ENCODE results near the gene M6PR. TPM values are rescaled to one million over a fixed set of nuclear protein-coding genes. Genes with fewer than 3 reads are reported as not detected.
"Not testable (repeated sequence)": the region's sequence is repeated elsewhere in the genome, so short reads cannot be mapped to it uniquely, and the experiment has no call there.

The M6PR gene
- total RNA-seq, 1 experiment from 2014 or later, result 292 TPM

GRCh38 chr12:8914716-8915526, 34.5 kb downstream of the M6PR start:
- in situ Hi-C loops (cut with HindIII; ENCODE audit: low sequenced_read_pairs), result no loop called here
- DNase-seq (ENCODE audit: low spot score), result peak; percentile 72

- in situ Hi-C loops (cut with HindIII; ENCODE audit: low sequenced_read_pairs), result not testable (repeated sequence)
- peak; percentile 88 for DNase-seq (ENCODE audit: low spot score)
These were observed 35.3 kb downstream of the M6PR start, which contains the start of gene PHC1 for GRCh38 chr12:8914033-8914715. PHC1 (plus strand) TSS chr12:8914509; CDS start chr12:8917678, 3,169 bp downstream.

GRCh38 chr12:8913702-8914032, 35.8 kb downstream of the M6PR start:
- in situ Hi-C loops (cut with HindIII; ENCODE audit: low sequenced_read_pairs), result no loop called here
- no peak for DNase-seq (ENCODE audit: low spot score)

- in situ Hi-C loops (cut with HindIII; ENCODE audit: low sequenced_read_pairs), result no loop called here
- DNase-seq (ENCODE audit: low spot score), result peak; percentile 59
These were observed 36.5 kb downstream of the M6PR start for GRCh38 chr12:8912914-8913313.

GRCh38 chr12:8911606-8912268, 37.7 kb downstream of the M6PR start:
- in situ Hi-C loops (cut with HindIII; ENCODE audit: low sequenced_read_pairs), result no loop called here
- DNase-seq (ENCODE audit: low spot score), result no peak

- no peak for DNase-seq (ENCODE audit: low spot score)
- in situ Hi-C loops (cut with HindIII; ENCODE audit: low sequenced_read_pairs), result no loop called here
These were observed 39.7 kb downstream of the M6PR start for GRCh38 chr12:8909752-8910151.

- no peak for DNase-seq (ENCODE audit: low spot score)
- in situ Hi-C loops (cut with HindIII; ENCODE audit: low sequenced_read_pairs), result no loop called here
These were observed 41.9 kb downstream of the M6PR start for GRCh38 chr12:8907513-8907912.

GRCh38 chr12:8906266-8907180, 42.9 kb downstream of the M6PR start:
- DNase-seq (ENCODE audit: low spot score), result no peak
- in situ Hi-C loops (cut with HindIII; ENCODE audit: low sequenced_read_pairs), result no loop called here

GRCh38 chr12:8905546-8905945, 43.9 kb downstream of the M6PR start:
- DNase-seq (ENCODE audit: low spot score), result no peak
- in situ Hi-C loops (cut with HindIII; ENCODE audit: low sequenced_read_pairs), result no loop called here

GRCh38 chr12:8904665-8905064, 44.8 kb downstream of the M6PR start:
- in situ Hi-C loops (cut with HindIII; ENCODE audit: low sequenced_read_pairs), result no loop called here

GRCh38 chr12:8903646-8904045, 45.8 kb downstream of the M6PR start:
- in situ Hi-C loops (cut with HindIII; ENCODE audit: low sequenced_read_pairs), result no loop called here
- DNase-seq (ENCODE audit: low spot score), result no peak

More at GRCh38 chr12:8904665-8905064, 44.8 kb downstream of the M6PR start:
- DNase-seq (ENCODE audit: low spot score), result no peak

- in situ Hi-C loops (cut with HindIII; ENCODE audit: low sequenced_read_pairs), result not testable (repeated sequence)
These were observed 46.7 kb downstream of the M6PR start for GRCh38 chr12:8902703-8903102.

GRCh38 chr12:8899830-8900229, 49.6 kb downstream of the M6PR start:
- DNase-seq (ENCODE audit: low spot score), result no peak
- in situ Hi-C loops (cut with HindIII; ENCODE audit: low sequenced_read_pairs), result no loop called here

More at GRCh38 chr12:8902703-8903102, 46.7 kb downstream of the M6PR start:
- not testable (repeated sequence) for DNase-seq (ENCODE audit: low spot score)

GRCh38 chr12:8897081-8897480, 52.4 kb downstream of the M6PR start:
- no peak for DNase-seq (ENCODE audit: low spot score)
- in situ Hi-C loops (cut with HindIII; ENCODE audit: low sequenced_read_pairs), result no loop called here

GRCh38 chr12:8894986-8895385, 54.5 kb downstream of the M6PR start:
- in situ Hi-C loops (cut with HindIII; ENCODE audit: low sequenced_read_pairs), result no loop called here

GRCh38 chr12:8894378-8894777, 55.1 kb downstream of the M6PR start:
- no peak for DNase-seq (ENCODE audit: low spot score)
- in situ Hi-C loops (cut with HindIII; ENCODE audit: low sequenced_read_pairs), result no loop called here

More at GRCh38 chr12:8894986-8895385, 54.5 kb downstream of the M6PR start:
- no peak for DNase-seq (ENCODE audit: low spot score)

GRCh38 chr12:8891976-8892375, 57.5 kb downstream of the M6PR start:
- in situ Hi-C loops (cut with HindIII; ENCODE audit: low sequenced_read_pairs), result no loop called here
- no peak for DNase-seq (ENCODE audit: low spot score)

Measured in G401 (cell line).